ENCODE results near the gene EFNB1. TPM values are rescaled to one million over a fixed set of nuclear protein-coding genes. Genes with fewer than 3 reads are reported as not detected.

Gene EFNB1
- total RNA-seq, 1 experiment from 2014 or later, result 14.9 TPM

- peak; percentile 77 for DNase-seq (ENCODE audit: low read depth)
These were observed 785 bp upstream of the EFNB1 start for GRCh38 chrX:68827848-68828624.

- DNase-seq (ENCODE audit: low read depth), result peak; percentile 23
These were observed 979 bp downstream of the EFNB1 start for GRCh38 chrX:68829582-68830418.

GRCh38 chrX:68830419-68831404 lies 1.9 kb downstream of the EFNB1 start:
- DNase-seq (ENCODE audit: low read depth), result no peak

GRCh38 chrX:68831405-68832100 lies 2.7 kb downstream of the EFNB1 start:
- DNase-seq (ENCODE audit: low read depth), result no peak

- DNase-seq (ENCODE audit: low read depth), result peak; percentile 78
These were observed 3.2 kb downstream of the EFNB1 start for GRCh38 chrX:68832101-68832416.

GRCh38 chrX:68832516-68833447 lies 4.0 kb downstream of the EFNB1 start:
- no peak for DNase-seq (ENCODE audit: low read depth)

GRCh38 chrX:68833448-68833805 lies 4.6 kb downstream of the EFNB1 start:
- DNase-seq (ENCODE audit: low read depth), result no peak

GRCh38 chrX:68833855-68834331 lies 5.1 kb downstream of the EFNB1 start:
- DNase-seq (ENCODE audit: low read depth), result no peak

- DNase-seq (ENCODE audit: low read depth), result no peak
These were observed 5.7 kb downstream of the EFNB1 start for GRCh38 chrX:68834371-68835103.

- DNase-seq (ENCODE audit: low read depth), result no peak
These were observed 6.3 kb downstream of the EFNB1 start for GRCh38 chrX:68835104-68835442.

GRCh38 chrX:68835468-68835867 lies 6.6 kb downstream of the EFNB1 start:
- DNase-seq (ENCODE audit: low read depth), result no peak

GRCh38 chrX:68837119-68837518 lies 8.3 kb downstream of the EFNB1 start:
- no peak for DNase-seq (ENCODE audit: low read depth)

- DNase-seq (ENCODE audit: low read depth), result no peak
These were observed 9.7 kb downstream of the EFNB1 start for GRCh38 chrX:68838571-68838910.

GRCh38 chrX:68839771-68840170 lies 10.9 kb downstream of the EFNB1 start:
- no peak for DNase-seq (ENCODE audit: low read depth)

- no peak for DNase-seq (ENCODE audit: low read depth)
These were observed 11.4 kb downstream of the EFNB1 start for GRCh38 chrX:68840256-68840655.

- no peak for DNase-seq (ENCODE audit: low read depth)
These were observed 12.6 kb downstream of the EFNB1 start for GRCh38 chrX:68841251-68842049.

- DNase-seq (ENCODE audit: low read depth), result no peak
These were observed 13.5 kb downstream of the EFNB1 start for GRCh38 chrX:68842351-68842750.

- peak; percentile 70 for DNase-seq (ENCODE audit: low read depth)
These were observed 14.2 kb downstream of the EFNB1 start for GRCh38 chrX:68842781-68843581.

Measured in Daoy (cell line).